Effector memory CD8-positive, alpha-beta T cell (primary cell): ENCODE measurements around the gene PDGFC.

Source experiments
- ATAC-seq: fragments of 150-1000 bp; cut with Tn5 transposase; replicated peaks from 2 replicates; pipeline ENCODE4 v1.10.0; 2021; ENCODE audit warnings: mild to moderate bottlenecking, moderate library complexity
- DNase-seq, 3 experiments: peaks; one replicate each; pipeline ENCODE4 v3.0.0; 2021
- H3K27ac Mint-ChIP-seq, 2 donors: one replicate each; pipeline ENCODE4 v1.8.0; 2022; ENCODE audit warnings: mild to moderate bottlenecking in 2 of 2, mixed read lengths in 2 of 2, moderate library complexity in 2 of 2
- H3K27me3 Mint-ChIP-seq, 2 donors: one replicate each; pipeline ENCODE4 v1.8.0; 2022; ENCODE audit warnings: mixed read lengths in 2 of 2
- H3K36me3 Mint-ChIP-seq: one replicate; pipeline ENCODE4 v1.8.0; 2022; ENCODE audit warnings: mild to moderate bottlenecking, moderate library complexity, mixed read lengths; ENCODE audit not compliant: insufficient read depth
- H3K4me1 Mint-ChIP-seq, 2 donors: one replicate each; pipeline ENCODE4 v1.8.0; 2022; ENCODE audit warnings: low read depth in 2 of 2, mixed read lengths in 2 of 2
- H3K4me3 Mint-ChIP-seq, 2 donors: one replicate each; pipeline ENCODE4 v1.8.0; 2022; ENCODE audit warnings: mild to moderate bottlenecking in 2 of 2, mixed read lengths in 2 of 2, moderate library complexity in 2 of 2
- H3K9me3 Mint-ChIP-seq, 2 donors: one replicate each; pipeline ENCODE4 v1.8.0; 2022; ENCODE audit warnings: mixed read lengths in 2 of 2

PDGFC gene

DNA sequence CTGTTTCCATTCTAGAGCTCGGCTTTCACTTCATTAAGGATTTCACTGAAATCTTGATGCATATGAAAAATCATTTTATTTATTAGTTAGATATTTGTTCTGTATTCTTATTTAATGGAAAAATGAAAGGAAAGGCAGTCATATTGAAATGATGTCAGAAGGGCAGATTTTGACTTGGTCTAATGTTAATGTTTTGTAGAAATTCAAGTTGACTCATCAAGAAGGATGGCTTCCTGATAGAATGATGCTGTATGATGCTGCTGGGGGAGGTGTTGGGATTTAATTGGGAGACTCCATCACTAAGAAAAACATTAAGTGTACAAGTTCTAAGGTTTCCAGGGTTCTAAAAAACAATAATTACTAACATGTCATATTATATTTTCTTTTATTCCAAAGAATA, 204.8 kb downstream of the PDGFC start:
- no peaks in the 10 kb centered on the region for H3K4me1 Mint-ChIP-seq
- ATAC-seq (no peak), DNase-seq (no peak)
- H3K4me3 Mint-ChIP-seq = no peak overlapping the region
- peaks cover 0 to 8% of the 10 kb centered on the region in 2 donors for H3K9me3 Mint-ChIP-seq
- H3K36me3 Mint-ChIP-seq = no peaks in the 10 kb centered on the region
- H3K27me3 Mint-ChIP-seq = no peaks in the 10 kb centered on the region
- no peak overlapping the region for H3K27ac Mint-ChIP-seq

GRCh38 chr4:156765277-156765676, 206.3 kb downstream of the PDGFC start:
- no peak overlapping the region for H3K4me3 Mint-ChIP-seq
- H3K9me3 Mint-ChIP-seq = peaks cover 0 to 8% of the 10 kb centered on the region in 2 donors
- no peak for DNase-seq
- no peaks in the 10 kb centered on the region for H3K4me1 Mint-ChIP-seq
- no peak overlapping the region for H3K27ac Mint-ChIP-seq
- H3K36me3 Mint-ChIP-seq = no peaks in the 10 kb centered on the region
- no peaks in the 10 kb centered on the region for H3K27me3 Mint-ChIP-seq
- no peak for ATAC-seq

GRCh38 chr4:156764846-156765245, 206.8 kb downstream of the PDGFC start:
- H3K27ac Mint-ChIP-seq = no peak overlapping the region
- DNase-seq = no peak
- H3K27me3 Mint-ChIP-seq = no peaks in the 10 kb centered on the region
- H3K4me1 Mint-ChIP-seq = no peaks in the 10 kb centered on the region
- H3K36me3 Mint-ChIP-seq = no peaks in the 10 kb centered on the region
- peaks cover 0 to 8% of the 10 kb centered on the region in 2 donors for H3K9me3 Mint-ChIP-seq
- no peak overlapping the region for H3K4me3 Mint-ChIP-seq
- ATAC-seq = no peak

DNA sequence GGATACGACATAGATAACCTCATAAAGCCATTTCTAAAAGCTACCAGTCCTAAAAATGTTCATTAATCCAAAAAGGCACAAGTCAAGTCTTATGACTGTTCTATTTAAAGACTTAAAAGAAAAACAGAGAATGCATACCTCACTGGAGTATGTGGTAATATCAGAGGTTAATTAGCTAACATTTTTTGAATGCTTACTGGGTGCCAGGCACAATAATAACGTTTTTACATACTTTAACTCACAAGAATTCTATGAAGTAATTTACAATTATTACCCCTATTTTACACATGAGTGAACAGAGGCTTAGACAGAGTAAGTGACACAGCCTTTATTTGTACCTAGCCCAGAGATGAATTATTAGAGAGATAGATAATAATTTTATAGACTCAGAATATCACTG, 207.5 kb downstream of the PDGFC start:
- H3K27ac Mint-ChIP-seq = no peak overlapping the region
- DNase-seq (no peak), ATAC-seq (no peak)
- no peaks in the 10 kb centered on the region for H3K4me1 Mint-ChIP-seq
- peaks cover 0 to 8% of the 10 kb centered on the region in 2 donors for H3K9me3 Mint-ChIP-seq
- H3K36me3 Mint-ChIP-seq = no peaks in the 10 kb centered on the region
- no peaks in the 10 kb centered on the region for H3K27me3 Mint-ChIP-seq
- no peak overlapping the region for H3K4me3 Mint-ChIP-seq

- Mint-ChIP-seq H3K27me3 (no peaks in the 10 kb centered on the region), H3K36me3 (no peaks in the 10 kb centered on the region), H3K4me1 (no peaks in the 10 kb centered on the region), H3K27ac (no peak overlapping the region), H3K9me3 (peaks cover 0 to 9% of the 10 kb centered on the region in 2 donors), H3K4me3 (no peak overlapping the region)
- no peak for DNase-seq
- ATAC-seq = no peak
Observed at GRCh38 chr4:156763511-156763910, 208.1 kb downstream of the PDGFC start.

DNA sequence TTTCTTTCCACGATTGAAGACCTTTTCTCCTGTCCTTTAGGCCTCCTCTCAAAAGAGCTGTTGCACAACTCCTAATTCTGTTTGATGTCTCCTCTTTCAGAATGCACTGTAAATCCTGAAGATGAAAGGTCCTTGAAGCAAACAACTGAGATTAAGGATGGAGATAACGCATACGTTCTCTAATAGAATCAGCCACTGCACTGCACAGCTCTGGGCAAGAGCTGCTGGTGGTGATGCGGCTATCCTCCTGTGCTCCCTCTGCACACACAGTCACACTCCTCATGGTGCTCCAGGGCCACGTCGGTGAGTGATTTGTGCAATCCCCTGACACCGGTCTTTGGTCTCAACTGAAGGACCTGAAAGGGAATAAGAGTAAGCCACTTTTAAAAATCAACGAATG, 208.7 kb downstream of the PDGFC start:
- no peak for DNase-seq
- Mint-ChIP-seq H3K4me3 (no peak overlapping the region), H3K4me1 (no peaks in the 10 kb centered on the region), H3K36me3 (no peaks in the 10 kb centered on the region), H3K9me3 (peaks cover 5 to 16% of the 10 kb centered on the region in 2 donors), H3K27me3 (no peaks in the 10 kb centered on the region), H3K27ac (no peak overlapping the region)
- ATAC-seq = no peak

- Mint-ChIP-seq H3K4me3 (no peak overlapping the region), H3K27me3 (no peaks in the 10 kb centered on the region), H3K27ac (no peak overlapping the region), H3K36me3 (no peaks in the 10 kb centered on the region), H3K9me3 (peaks cover 8 to 18% of the 10 kb centered on the region in 2 donors), H3K4me1 (no peaks in the 10 kb centered on the region)
- no peak for ATAC-seq
- DNase-seq = no peak
Observed at GRCh38 chr4:156756118-156756517, 215.5 kb downstream of the PDGFC start.

GRCh38 chr4:156754832-156755570, 216.6 kb downstream of the PDGFC start:
- H3K4me1 Mint-ChIP-seq = no peaks in the 10 kb centered on the region
- H3K36me3 Mint-ChIP-seq = no peaks in the 10 kb centered on the region
- H3K27ac Mint-ChIP-seq = no peak overlapping the region
- DNase-seq (no peak), ATAC-seq (no peak)
- no peaks in the 10 kb centered on the region for H3K27me3 Mint-ChIP-seq
- no peak overlapping the region for H3K4me3 Mint-ChIP-seq
- H3K9me3 Mint-ChIP-seq = peaks cover 11 to 28% of the 10 kb centered on the region in 2 donors

- H3K4me3 Mint-ChIP-seq = no peak overlapping the region
- DNase-seq (no peak), ATAC-seq (no peak)
- H3K27me3 Mint-ChIP-seq = no peaks in the 10 kb centered on the region
- peaks cover 10 to 32% of the 10 kb centered on the region in 2 donors for H3K9me3 Mint-ChIP-seq
- H3K4me1 Mint-ChIP-seq = no peaks in the 10 kb centered on the region
- H3K27ac Mint-ChIP-seq = no peak overlapping the region
- no peaks in the 10 kb centered on the region for H3K36me3 Mint-ChIP-seq
Observed at GRCh38 chr4:156751486-156751885, 220.1 kb downstream of the PDGFC start.

DNA sequence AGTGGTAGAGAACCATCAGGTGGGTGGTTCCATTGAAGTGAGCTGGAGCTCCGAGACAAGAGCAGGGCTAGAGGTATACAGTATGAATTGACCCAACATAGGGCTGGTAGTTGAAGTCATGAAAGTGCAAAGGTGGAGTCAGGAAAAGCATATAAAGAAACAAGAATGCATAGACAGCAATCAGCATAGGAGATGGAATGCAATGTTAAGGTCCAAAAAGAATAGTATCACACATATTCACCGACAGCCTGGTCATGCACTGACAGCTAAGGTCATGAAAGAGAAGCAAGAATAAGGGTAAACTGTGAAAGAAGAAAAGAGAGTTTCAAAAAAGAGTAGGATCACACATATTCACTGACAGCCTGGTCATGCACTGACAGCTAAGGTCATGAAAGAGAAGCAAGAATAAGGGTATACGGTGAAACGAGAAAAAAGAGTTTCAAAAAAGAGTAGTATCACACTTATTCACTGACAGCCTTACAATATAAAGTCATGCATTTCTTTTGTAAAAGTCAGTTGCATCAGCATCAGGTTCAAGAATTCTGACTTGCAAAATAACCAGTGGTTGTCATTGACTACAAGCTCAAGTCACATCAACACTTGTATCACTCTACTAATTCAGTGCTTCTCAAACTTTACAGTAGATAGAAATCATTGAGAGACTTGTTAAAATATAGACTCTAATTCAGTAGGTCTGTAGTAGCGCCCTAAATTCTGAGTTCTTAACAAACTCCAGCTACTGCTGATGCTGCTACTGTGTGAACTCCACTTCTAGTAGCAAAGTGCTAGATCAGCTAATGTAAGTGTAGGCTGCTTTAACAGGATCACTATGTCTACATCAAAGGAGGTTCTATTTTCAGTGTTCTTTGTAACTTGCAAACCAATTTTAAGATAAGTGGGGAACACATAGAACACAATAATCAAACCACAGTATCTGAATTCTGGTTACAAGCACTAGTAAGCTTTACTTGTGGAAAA, 221.9 kb downstream of the PDGFC start:
- Mint-ChIP-seq H3K4me3 (no peak overlapping the region), H3K27me3 (no peaks in the 10 kb centered on the region), H3K36me3 (no peaks in the 10 kb centered on the region), H3K27ac (no peak overlapping the region), H3K4me1 (no peaks in the 10 kb centered on the region), H3K9me3 (peaks cover 6 to 25% of the 10 kb centered on the region in 2 donors)
- ATAC-seq (no peak), DNase-seq (no peak)

- DNase-seq (no peak), ATAC-seq (no peak)
- H3K4me1 Mint-ChIP-seq = no peaks in the 10 kb centered on the region
- H3K27ac Mint-ChIP-seq = no peak overlapping the region
- H3K9me3 Mint-ChIP-seq = peaks cover 6 to 31% of the 10 kb centered on the region in 2 donors
- no peaks in the 10 kb centered on the region for H3K27me3 Mint-ChIP-seq
- no peaks in the 10 kb centered on the region for H3K36me3 Mint-ChIP-seq
- no peak overlapping the region for H3K4me3 Mint-ChIP-seq
Observed at GRCh38 chr4:156746111-156746510, 225.5 kb downstream of the PDGFC start.

- no peaks in the 10 kb centered on the region for H3K36me3 Mint-ChIP-seq
- no peaks in the 10 kb centered on the region for H3K27me3 Mint-ChIP-seq
- H3K27ac Mint-ChIP-seq = no peak overlapping the region
- no peak overlapping the region for H3K4me3 Mint-ChIP-seq
- no peak for DNase-seq
- H3K9me3 Mint-ChIP-seq = peaks cover 12 to 22% of the 10 kb centered on the region in 2 donors
- no peaks in the 10 kb centered on the region for H3K4me1 Mint-ChIP-seq
- ATAC-seq = no peak
Observed at GRCh38 chr4:156738766-156739165, 232.8 kb downstream of the PDGFC start.

DNA sequence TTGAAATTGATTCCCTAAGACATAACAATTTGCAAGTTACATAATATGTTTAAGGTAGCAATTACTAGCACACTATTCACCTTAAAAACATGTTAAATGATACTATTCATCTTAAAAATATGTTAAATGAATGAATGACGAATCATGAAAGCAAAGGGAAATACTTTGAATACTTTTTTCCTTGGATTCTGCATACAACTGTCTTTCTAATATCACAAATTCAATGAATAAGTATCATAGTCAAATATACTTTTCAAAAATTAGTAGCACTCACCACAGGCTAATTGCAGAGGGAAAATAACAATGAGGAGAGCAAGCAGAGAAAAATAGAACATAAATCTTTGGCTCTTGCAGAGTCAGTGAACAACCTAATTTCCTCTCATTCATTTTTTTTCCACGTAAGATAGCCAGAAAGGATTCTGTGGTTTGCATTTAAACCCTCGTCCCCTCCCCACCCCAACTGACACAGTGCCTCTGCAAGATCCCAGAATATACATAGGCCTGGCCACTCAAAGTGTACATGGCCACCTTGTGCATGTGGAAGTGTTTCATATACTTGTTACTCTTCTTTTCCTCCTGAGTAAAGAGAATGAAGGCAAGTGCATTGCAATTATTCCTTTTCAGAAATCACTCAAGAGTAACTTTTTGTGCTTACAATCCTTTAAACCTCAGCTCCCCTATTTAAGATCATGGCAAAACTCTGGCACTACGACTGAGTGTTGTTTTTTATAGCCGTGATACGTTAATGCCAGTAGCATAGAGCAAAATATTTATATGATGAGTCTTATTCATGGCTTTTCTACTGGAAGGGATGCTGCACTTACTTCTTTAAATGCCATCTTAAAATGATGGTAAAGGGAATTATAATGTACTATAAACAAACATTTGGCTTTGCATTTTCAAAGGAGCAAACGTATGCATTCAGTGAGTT, 236.4 kb downstream of the PDGFC start:
- DNase-seq (no peak), ATAC-seq (no peak)
- Mint-ChIP-seq H3K4me3 (no peak overlapping the region), H3K27ac (no peak overlapping the region), H3K27me3 (no peaks in the 10 kb centered on the region), H3K9me3 (peaks cover 9 to 27% of the 10 kb centered on the region in 2 donors), H3K4me1 (no peaks in the 10 kb centered on the region), H3K36me3 (no peaks in the 10 kb centered on the region)
